T-helper 2 cell treated with Interferon-gamma antibody and Interleukin-4, amounts not matched to agents 5 μg/mL and 100 μg/mL, for 36 hours (primary cell): Measurements from ENCODE around the gene TCF4.

ENCODE experiments used
- DNase-seq: peaks from one replicate; pipeline ENCODE4 v3.0.0; 2021; ENCODE audit warnings: low spot score
- H3K27ac Mint-ChIP-seq: one replicate; pipeline ENCODE4 v1.8.0; 2021; ENCODE audit warnings: mild to moderate bottlenecking, mixed read lengths
- H3K27me3 Mint-ChIP-seq: one replicate; pipeline ENCODE4 v1.8.0; 2021; ENCODE audit warnings: low read depth, mixed read lengths
- H3K36me3 Mint-ChIP-seq: one replicate; pipeline ENCODE4 v1.8.0; 2021; ENCODE audit warnings: low read depth, mixed read lengths
- H3K4me1 Mint-ChIP-seq: one replicate; pipeline ENCODE4 v1.8.0; 2021; ENCODE audit warnings: low read depth, mixed read lengths
- H3K4me3 Mint-ChIP-seq: one replicate; pipeline ENCODE4 v1.8.0; 2022; ENCODE audit warnings: mild to moderate bottlenecking, moderate library complexity, mixed read lengths
- H3K9me3 Mint-ChIP-seq: one replicate; pipeline ENCODE4 v1.8.0; 2021; ENCODE audit warnings: mixed read lengths

TCF4 gene

DNA sequence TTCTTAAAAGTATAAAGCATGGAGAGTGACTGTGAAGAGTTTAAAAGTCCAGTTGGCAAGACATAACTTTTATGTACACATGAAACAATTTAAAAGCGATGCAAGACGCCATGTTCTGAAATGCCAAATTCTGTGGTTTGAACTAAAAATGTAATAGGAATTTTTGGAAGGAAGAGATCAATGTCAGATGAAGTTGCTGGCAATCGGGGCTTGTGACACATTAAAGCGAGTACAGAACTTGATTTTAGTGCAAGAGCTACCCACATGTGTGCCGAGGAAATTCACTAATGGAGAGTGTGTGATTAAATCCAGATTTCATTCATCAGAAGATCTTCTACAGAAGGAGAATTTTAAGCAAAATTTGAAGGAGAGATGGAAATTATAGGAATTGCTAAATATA, 408.6 kb downstream of the TCF4 start:
- Mint-ChIP-seq H3K4me3 (no peak overlapping the region), H3K27ac (no peak overlapping the region), H3K36me3 (no peaks in the 10 kb centered on the region), H3K9me3 (no peaks in the 10 kb centered on the region), H3K27me3 (no peaks in the 10 kb centered on the region), H3K4me1 (no peaks in the 10 kb centered on the region)
- no peak for DNase-seq

DNA sequence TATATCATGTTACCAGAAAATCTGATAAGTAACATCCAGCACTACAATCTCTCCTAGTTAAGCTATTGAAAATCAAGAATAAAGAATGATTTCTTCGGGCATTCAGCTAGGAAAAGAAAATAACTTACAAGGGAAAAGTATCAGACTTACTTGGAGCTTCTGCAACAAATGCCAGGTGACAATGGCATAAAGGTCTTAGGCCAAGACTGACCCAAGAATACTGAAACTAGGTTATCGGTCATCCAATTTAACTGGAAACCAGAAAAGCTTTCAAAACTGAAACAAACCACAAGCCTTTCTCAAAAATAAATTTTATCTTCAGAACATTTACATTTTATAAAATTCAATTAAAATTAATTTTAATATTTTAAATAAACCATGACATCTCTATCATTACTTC, 414.7 kb downstream of the TCF4 start:
- H3K36me3 Mint-ChIP-seq: no peaks in the 10 kb centered on the region
- H3K27ac Mint-ChIP-seq: no peak overlapping the region
- no peaks in the 10 kb centered on the region for H3K4me1 Mint-ChIP-seq
- H3K27me3 Mint-ChIP-seq: no peaks in the 10 kb centered on the region
- H3K9me3 Mint-ChIP-seq: peaks cover 18% of the 10 kb centered on the region
- no peak for DNase-seq
- no peak overlapping the region for H3K4me3 Mint-ChIP-seq
